HepG2 (cell line): Measurements from ENCODE around the gene ELP6. TPM values are rescaled to one million over a fixed set of nuclear protein-coding genes. Genes with fewer than 3 reads are reported as not detected.

Experiments
- ARNT2 ChIP-seq: sonication (generic); formaldehyde crosslinking; IDR thresholded peaks from 2 replicates; pipeline ENCODE4 v1.8.0; 2022; ENCODE audit warnings: mild to moderate bottlenecking, low read depth, missing genetic modification reagents, moderate library complexity
- E2F5 ChIP-seq: sonication (generic); formaldehyde crosslinking; conservative IDR thresholded peaks from 2 replicates; pipeline ENCODE4 v1.4.0; 2020; ENCODE audit warnings: missing genetic modification reagents
- FOXO1 ChIP-seq: sonication (generic); formaldehyde crosslinking; IDR thresholded peaks from 2 replicates; pipeline ENCODE4 v1.4.0; 2020; ENCODE audit warnings: missing genetic modification reagents
- GTF3A ChIP-seq: sonication (generic); formaldehyde crosslinking; conservative IDR thresholded peaks from 2 replicates; pipeline ENCODE4 v1.4.0; 2020; ENCODE audit warnings: mild to moderate bottlenecking, missing genetic modification reagents
- MAF1 ChIP-seq: sonication (generic); formaldehyde crosslinking; IDR thresholded peaks from 2 replicates; pipeline ENCODE4 v1.5.0; 2020; ENCODE audit warnings: missing genetic modification reagents, borderline replicate concordance
- MIER2 ChIP-seq: IDR thresholded peaks from 2 replicates; pipeline ENCODE4 v1.6.1; 2016; ENCODE audit warnings: missing biosample characterization, missing genetic modification reagents
- MXD4 ChIP-seq: IDR thresholded peaks from 2 replicates; pipeline ENCODE4 v1.6.1; 2016; ENCODE audit warnings: mild to moderate bottlenecking, missing biosample characterization, missing genetic modification reagents
- NAIF1 ChIP-seq: sonication (generic); formaldehyde crosslinking; IDR thresholded peaks from 2 replicates; pipeline ENCODE4 v1.5.0; 2020; ENCODE audit warnings: mild to moderate bottlenecking, missing genetic modification reagents, borderline replicate concordance
- PAX8 ChIP-seq: sonication (generic); formaldehyde crosslinking; IDR thresholded peaks from 2 replicates; pipeline ENCODE4 v1.8.0; 2022; ENCODE audit warnings: mild to moderate bottlenecking, missing genetic modification reagents, borderline replicate concordance
- PCBP1 ChIP-seq: fragments of 200-400 bp; formaldehyde crosslinking; IDR thresholded peaks from 2 replicates; pipeline ENCODE4 v1.6.1; 2017; ENCODE audit warnings: mild to moderate bottlenecking, low read depth, low read length, borderline replicate concordance
- PHF20 ChIP-seq: sonication (generic); formaldehyde crosslinking; IDR thresholded peaks from 2 replicates; pipeline ENCODE4 v1.5.0; 2020; ENCODE audit warnings: mild to moderate bottlenecking, missing genetic modification reagents
- TBX2 ChIP-seq: sonication (generic); formaldehyde crosslinking; IDR thresholded peaks from 2 replicates; pipeline ENCODE4 v1.5.0; 2020; ENCODE audit warnings: missing genetic modification reagents, mild to moderate bottlenecking, borderline replicate concordance
- THAP7 ChIP-seq: sonication (generic); formaldehyde crosslinking; IDR thresholded peaks from 2 replicates; pipeline ENCODE4 v1.8.1; 2023; ENCODE audit warnings: mild to moderate bottlenecking, missing genetic modification reagents
- TRAFD1 ChIP-seq: sonication (generic); formaldehyde crosslinking; IDR thresholded peaks from 2 replicates; pipeline ENCODE4 v1.5.1; 2020; ENCODE audit warnings: missing genetic modification reagents, mild to moderate bottlenecking, borderline replicate concordance
- ZBTB33 ChIP-seq: sonication (generic); formaldehyde crosslinking; IDR thresholded peaks from 2 replicates; pipeline ENCODE4 v1.4.0; 2020; ENCODE audit warnings: missing genetic modification reagents
- ZNF256 ChIP-seq: sonication (generic); formaldehyde crosslinking; conservative IDR thresholded peaks from 2 replicates; pipeline ENCODE4 v1.4.0; 2020; ENCODE audit warnings: missing genetic modification reagents
- ZNF282 ChIP-seq: fragments of 450-650 bp; IDR thresholded peaks from 2 replicates; pipeline ENCODE4 v1.6.1; 2018; ENCODE audit not compliant: partially characterized antibody
- ZNF331 ChIP-seq: sonication (generic); formaldehyde crosslinking; IDR thresholded peaks from 2 replicates; pipeline ENCODE4 v1.4.0; 2020; ENCODE audit warnings: missing genetic modification reagents
- ZNF414 ChIP-seq: sonication (generic); formaldehyde crosslinking; IDR thresholded peaks from 2 replicates; pipeline ENCODE4 v1.5.0; 2020; ENCODE audit warnings: missing genetic modification reagents
- ZNF503 ChIP-seq: sonication (generic); formaldehyde crosslinking; IDR thresholded peaks from 2 replicates; pipeline ENCODE4 v1.4.0; 2020; ENCODE audit warnings: missing genetic modification reagents
- ZNF724P ChIP-seq: sonication (generic); formaldehyde crosslinking; IDR thresholded peaks from 2 replicates; pipeline ENCODE4 v1.8.0; 2022; ENCODE audit warnings: missing genetic modification reagents, borderline replicate concordance
- polyA plus RNA-seq, 8 experiments: library from polyadenylated mRNA; depleted of rRNA in 3 of 8; stranded (reverse) in 7 of 8; unstranded in 1 of 8; fragments of >200 nt; fragmentation: Illumina TruSeq in 4 of 8; extraction: Trizol in 4 of 8; gene quantifications; 2 replicates each; pipeline versions ENCODE4 v1.2.1 to v1.2.3, GENCODE V29; 2011 to 2016; ENCODE audit warnings: low read depth in 4 of 8, missing spikeins in 1 of 8, mixed read lengths in 1 of 8; ENCODE audit not compliant: insufficient read depth in 1 of 8
- total RNA-seq, 5 experiments: library from RNA; depleted of rRNA; stranded (reverse); fragments of >200 nt; fragmentation: Illumina TruSeq; extraction: Trizol; gene quantifications; 2 replicates each; pipeline ENCODE4 v1.2.3, GENCODE V29; 2016; ENCODE audit warnings: low read depth in 1 of 5

ELP6 gene
- total and polyA plus RNA-seq, 2 of the 13 experiments (the other 11 are each of a cell fraction or from before 2014, with no cell fraction given) = 45.0 to 49.3 TPM

- peak; percentile 68; the same call in 1 of the 2 replicates for TF ChIP-seq ZNF503 (CRISPR knock-in tag)
- TF ChIP-seq ZNF282 = no peak
- TF ChIP-seq MXD4 (CRISPR knock-in tag) = peak; percentile 82
- peak; percentile 86 for TF ChIP-seq ARNT2
- TF ChIP-seq ZNF256 (CRISPR knock-in tag) = peak; percentile 64; the same call in 1 of the 2 replicates
- TF ChIP-seq E2F5 (CRISPR knock-in tag) = 0 out of 2 replicates have a peak, but pooled peaks have one; percentile 56
- no peak; the same call in none of the 2 replicates for TF ChIP-seq ZNF331 (CRISPR knock-in tag)
- TF ChIP-seq TRAFD1 (CRISPR knock-in tag) = no peak
- TF ChIP-seq ZNF414 (CRISPR knock-in tag) = 0 out of 2 replicates have a peak, but pooled peaks have one; percentile 67
- peak; percentile 67; the same call in 1 of the 2 replicates for TF ChIP-seq TBX2
- TF ChIP-seq ZNF724P (CRISPR knock-in tag) = no peak; the same call in none of the 2 replicates
- TF ChIP-seq GTF3A (CRISPR knock-in tag) = no peak
- TF ChIP-seq PAX8 = no peak
- no peak for TF ChIP-seq THAP7 (CRISPR knock-in tag)
- peak; percentile 48; the same call in 1 of the 2 replicates for TF ChIP-seq PCBP1
- no peak; the same call in 1 of the 2 replicates for TF ChIP-seq MIER2 (CRISPR knock-in tag)
- no peak for TF ChIP-seq NAIF1 (CRISPR knock-in tag)
- peak; percentile 74; the same call in 1 of the 2 replicates for TF ChIP-seq MAF1
- TF ChIP-seq ZBTB33 (CRISPR knock-in tag) = no peak; the same call in 1 of the 2 replicates
- TF ChIP-seq PHF20 (CRISPR knock-in tag) = peak; percentile 88
- TF ChIP-seq FOXO1 (CRISPR knock-in tag) = peak; percentile 27; the same call in 1 of the 2 replicates
Observed at GRCh38 chr3:47513125-47513929, at the start of gene ELP6 (continued).
